ENCODE results near the gene TLE1. TPM values are rescaled to one million over a fixed set of nuclear protein-coding genes. Genes with fewer than 3 reads are reported as not detected.

The TLE1 gene
- total RNA-seq, 1 experiment from 2014 or later = 21.9 TPM

DNA sequence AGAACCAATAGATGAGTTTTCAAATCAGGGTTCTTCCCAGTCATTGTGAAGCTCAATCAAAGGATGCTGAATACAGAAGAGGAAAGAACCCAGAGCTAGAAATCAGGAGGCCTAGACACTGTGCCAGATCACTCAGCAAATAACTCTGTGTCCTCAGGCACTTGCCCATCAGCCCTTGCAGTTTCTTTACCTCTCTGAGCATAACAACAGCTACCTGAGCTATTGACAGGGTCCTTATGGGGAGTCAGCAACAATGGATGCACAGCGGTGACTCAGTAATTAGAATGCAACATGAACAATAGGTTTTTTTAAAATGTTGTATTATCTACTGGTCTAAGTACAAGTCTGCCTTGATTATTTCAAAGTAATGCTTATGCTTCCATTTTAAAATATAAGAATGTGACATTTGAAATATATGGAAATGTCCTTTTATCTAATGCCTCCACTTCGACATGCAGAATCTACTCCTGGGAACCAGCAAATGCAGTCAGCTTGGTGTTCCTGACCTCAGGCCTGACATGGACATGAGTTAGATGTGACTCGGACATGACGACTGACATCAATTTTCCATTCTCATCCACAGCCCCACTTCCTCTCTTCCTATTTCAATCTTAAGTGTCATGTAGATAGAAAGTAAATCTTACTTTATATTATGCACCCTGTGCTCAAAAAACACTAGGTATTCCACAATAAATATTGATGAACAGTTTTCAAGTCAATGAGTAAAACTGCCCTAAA lies 155.0 kb downstream of the TLE1 start:
- TF ChIP-seq CTCF (IDR thresholded peaks at IDR 0.05; ENCODE audit: unreplicated experiment) = no peak
- H3K36me3 Mint-ChIP-seq (ENCODE audit: insufficient read depth, unreplicated experiment) = no peaks in the 10 kb centered on the region
- BruUV-seq (replicated peaks) = no TSS peak
- ChIA-PET CTCF (interaction anchor here (1.3 kb wide), 1 partner anchor 12 kb away, joined by 6 read pairs; no protein-coding TSS in a partner anchor), POLR2A (no interaction called here)
- no peak overlapping the region for H3K27ac Mint-ChIP-seq (ENCODE audit: low read depth, unreplicated experiment)
- intact Hi-C loops (cut with micrococcal nuclease) = loop anchor here (10.0 kb wide), 1 partner anchor 430 kb away; no protein-coding TSS in a partner anchor
- no peak overlapping the region for H3K4me3 Mint-ChIP-seq (ENCODE audit: unreplicated experiment)
- no peaks in the 10 kb centered on the region for H3K27me3 Mint-ChIP-seq (ENCODE audit: insufficient read depth, unreplicated experiment)
- H3K4me1 Mint-ChIP-seq (ENCODE audit: insufficient read depth, unreplicated experiment) = peaks cover 12% of the 10 kb centered on the region
- H3K9me3 Mint-ChIP-seq (ENCODE audit: unreplicated experiment) = no peaks in the 10 kb centered on the region
- no peak for DNase-seq (ENCODE audit: unreplicated experiment)

Other genes with a start within 250 kb of the TLE1 start
- gene SPATA31D4, start 238.9 kb upstream of the TLE1 start, total RNA-seq (2022) = not detected in 2 replicates

All from MCF 10A (cell line).